Stimulated activated CD4-positive, alpha-beta T cell treated with anti-CD3 and anti-CD28 coated beads, Interleukin-1b, Interleukin-23, amount 100 ng/mL, for 4 hours (primary cell): Measurements from ENCODE around the gene RNU1-4.
"Not testable (repeated sequence)": the region's sequence is repeated elsewhere in the genome, so short reads cannot be mapped to it uniquely, and the experiment has no call there.

Source experiments
- DNase-seq, 2 donors: peaks; one replicate each; pipeline ENCODE4 v3.0.0-alpha.2; 2020; ENCODE audit warnings: low read depth in 2 of 2

The RNU1-4 gene

DNA sequence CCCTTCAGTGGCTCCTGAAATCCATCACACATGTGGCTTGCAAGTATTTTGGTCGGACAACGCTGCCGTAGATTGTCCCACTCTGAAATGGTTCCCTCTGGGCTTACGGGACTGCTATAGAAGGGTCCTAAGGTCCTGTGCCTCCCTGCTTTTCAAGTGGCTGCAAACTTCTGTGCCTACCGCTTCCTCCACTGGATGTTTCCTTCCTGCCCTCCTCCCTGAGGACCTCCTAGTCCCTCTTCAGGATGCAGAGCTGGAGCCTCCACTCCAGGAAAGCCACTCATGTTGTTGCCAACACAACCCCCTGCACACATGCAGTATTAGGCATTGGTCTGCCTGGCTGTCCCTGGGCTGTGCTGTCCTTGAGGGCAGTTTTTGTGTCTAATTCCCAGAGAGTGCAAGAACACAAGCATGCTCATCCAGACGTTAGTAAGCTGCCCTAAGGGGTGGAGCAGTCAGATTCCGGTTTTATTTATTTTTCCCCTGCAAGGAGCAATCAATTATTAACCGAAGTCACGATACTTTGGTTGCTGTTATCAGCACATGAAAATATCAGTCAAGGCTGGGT lies 26.5 kb downstream of the RNU1-4 start:
- not testable (repeated sequence) for DNase-seq

DNA sequence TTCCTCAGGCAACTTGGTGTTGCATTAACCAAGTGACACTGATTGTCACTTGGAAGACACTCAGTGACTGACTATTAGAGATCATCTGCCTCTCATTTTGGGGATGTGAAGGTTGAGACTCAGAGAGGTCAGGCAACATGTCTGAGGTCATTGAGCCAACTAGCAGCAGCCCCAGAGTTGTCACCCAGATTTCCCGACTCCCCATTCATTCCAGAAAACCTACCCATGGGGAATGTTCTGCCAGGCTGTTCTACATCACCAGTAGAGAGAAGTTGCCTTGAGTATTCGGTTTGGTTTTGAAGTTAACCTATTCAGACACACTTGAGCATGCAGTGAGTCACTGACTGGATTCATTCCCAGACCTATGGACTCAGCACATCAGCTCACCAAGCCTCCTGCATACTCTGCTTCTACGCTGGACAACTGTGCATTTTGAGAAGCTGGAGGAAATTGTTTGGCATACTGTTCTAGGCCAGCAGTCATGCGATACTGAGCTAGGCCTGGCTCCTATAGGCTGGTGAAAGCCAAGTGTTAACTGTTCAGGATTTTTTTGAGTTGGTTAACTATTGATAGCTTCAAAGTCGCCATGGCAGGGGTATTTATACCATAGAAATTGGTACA lies 29.9 kb downstream of the RNU1-4 start:
- DNase-seq, result not testable (repeated sequence)

DNA sequence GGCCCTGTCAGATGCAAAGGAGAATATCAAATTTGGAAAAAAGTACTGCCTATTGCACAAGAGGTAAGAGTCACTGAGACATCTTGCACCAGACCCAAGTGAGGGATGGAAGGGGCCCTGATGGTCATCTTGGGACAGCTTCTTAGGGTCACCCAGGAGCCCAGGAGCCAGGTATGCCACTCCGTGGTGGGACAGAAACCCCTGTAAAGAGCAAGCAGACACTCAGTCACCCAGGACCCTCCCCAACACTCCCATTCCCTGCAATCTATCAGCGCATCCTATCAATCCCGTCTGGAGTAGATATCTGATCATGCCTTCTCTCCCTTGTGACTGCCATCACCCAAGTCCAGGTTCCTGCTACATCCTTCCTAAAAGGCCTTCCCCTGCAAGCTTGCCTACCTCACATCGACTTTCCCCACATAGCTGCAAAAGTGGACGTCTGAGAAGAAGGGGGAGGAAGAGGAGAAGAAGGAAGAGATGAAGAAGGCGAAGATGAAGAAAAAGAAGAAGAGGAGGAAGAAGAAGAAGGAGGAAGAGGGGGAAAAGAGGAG lies 30.7 kb downstream of the RNU1-4 start:
- not testable (repeated sequence) for DNase-seq

DNA sequence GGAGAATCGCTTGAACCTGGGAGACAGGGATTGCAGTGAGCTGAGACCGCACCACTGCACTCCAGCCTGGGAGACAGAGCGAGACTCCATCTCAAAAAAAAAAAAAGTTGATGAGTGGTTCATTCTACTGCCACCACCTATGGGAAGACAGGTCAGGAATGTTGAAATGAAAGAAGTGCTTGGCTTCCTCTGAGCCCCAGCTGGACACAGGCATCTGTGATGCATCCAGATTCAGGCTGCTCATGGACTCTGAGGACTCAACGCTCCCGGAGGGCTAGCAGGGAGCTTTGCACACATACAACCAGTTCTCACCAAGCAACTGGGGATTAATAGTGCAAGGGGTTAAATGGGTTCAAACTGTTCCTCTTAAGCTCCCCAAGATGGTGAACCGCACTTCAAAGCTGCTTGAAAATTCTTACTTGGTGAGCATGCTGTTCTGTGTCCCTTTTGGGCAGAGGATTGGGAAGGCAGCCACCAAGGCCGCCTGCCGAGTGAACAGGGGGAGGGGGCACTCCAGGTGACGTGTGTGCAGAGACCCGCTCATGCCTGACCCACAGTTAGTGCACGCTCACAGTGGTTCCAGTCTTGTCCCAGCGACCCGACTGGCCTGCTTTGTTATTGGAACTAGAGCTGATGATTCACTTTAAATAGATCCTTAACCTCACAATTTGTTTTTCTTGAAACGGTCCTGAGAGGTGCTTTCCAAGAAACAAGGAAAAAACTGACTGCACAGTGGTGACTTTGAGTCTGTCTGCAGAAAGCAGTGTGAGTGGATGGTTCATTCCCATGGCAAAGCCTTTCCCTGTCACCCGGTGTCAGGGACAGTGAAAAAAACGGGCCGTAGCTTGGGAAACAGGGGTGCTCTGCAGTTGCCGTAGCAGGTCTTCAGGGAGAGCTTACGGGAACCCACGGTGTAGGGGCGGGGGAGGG lies 32.2 kb downstream of the RNU1-4 start:
- not testable (repeated sequence) for DNase-seq

DNA sequence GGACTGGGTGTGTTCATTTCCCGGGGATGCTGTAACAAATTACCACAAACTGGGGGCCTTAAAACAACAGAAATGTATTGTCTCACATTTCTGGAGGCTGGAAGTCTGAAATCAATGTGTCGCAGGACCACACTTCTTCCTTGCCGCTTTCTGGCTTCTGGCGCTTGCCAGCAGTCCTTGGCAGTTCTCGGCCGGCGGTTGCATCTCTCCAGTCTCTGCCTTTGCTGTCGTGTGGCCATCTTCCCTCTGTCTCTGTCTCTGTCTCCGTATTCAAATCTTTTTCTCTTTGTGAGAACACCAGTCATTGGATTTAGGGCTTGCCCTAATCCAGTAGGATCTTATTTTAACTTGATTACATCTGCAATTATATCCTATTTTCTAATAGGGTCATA lies 32.9 kb downstream of the RNU1-4 start:
- not testable (repeated sequence) for DNase-seq

DNA sequence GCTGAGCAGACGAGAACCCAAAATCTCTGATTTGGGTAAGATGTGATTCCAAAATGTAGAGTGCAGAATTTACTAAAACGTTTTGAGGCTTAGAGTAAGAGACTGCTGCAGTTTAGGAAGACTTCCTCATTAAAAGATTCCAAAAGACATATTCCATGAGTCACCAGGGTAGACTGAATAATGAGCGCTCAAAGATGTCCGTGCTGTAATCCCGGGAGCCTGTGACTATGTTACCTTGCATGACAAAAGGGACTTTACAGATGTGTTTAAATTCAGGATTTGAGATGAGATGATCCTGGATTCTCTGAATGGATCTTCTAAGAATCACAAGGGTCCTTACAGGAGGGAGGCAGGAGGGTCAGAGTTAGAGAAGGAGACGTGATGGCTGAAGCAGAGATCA lies 33.4 kb downstream of the RNU1-4 start:
- DNase-seq, result not testable (repeated sequence)

DNA sequence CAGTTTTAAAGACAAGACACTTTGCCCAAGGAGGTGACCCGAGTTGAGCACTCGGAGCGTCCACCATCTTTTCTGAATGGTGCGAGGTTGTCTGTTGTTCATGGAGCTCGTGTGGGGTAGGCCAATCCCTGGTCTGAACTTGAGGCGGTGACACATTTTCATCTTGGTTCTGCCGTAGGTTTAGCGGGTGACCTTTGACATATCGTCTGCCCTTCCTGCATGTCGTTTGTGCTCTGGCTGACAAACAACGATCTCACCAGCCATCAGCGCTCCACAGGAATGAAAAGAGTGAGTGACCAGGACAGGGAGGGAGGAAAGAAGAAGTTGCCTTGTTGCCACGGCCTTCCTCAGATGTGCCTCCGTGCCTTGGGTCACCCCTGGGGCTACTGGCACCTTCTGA lies 34.5 kb downstream of the RNU1-4 start:
- DNase-seq, result not testable (repeated sequence)

DNA sequence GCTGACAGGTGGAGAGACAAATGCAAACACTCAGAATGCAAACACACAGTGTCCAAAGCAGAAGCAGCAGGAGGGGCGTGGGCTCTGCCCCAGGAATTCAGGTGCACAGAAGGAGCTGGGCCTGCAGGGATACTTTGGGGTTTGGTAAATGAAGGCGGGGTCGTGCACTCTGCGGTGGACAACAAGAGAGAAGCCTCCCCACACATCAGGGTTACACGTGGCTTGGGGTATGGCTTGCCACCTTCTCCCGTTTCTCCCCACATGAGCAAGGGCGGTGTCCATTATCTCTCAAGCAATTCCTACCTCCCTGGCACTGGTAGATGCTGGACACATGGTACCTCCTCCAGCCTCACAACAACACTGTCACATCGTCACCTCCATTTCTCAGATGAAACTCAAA lies 35.0 kb downstream of the RNU1-4 start:
- not testable (repeated sequence) for DNase-seq

DNA sequence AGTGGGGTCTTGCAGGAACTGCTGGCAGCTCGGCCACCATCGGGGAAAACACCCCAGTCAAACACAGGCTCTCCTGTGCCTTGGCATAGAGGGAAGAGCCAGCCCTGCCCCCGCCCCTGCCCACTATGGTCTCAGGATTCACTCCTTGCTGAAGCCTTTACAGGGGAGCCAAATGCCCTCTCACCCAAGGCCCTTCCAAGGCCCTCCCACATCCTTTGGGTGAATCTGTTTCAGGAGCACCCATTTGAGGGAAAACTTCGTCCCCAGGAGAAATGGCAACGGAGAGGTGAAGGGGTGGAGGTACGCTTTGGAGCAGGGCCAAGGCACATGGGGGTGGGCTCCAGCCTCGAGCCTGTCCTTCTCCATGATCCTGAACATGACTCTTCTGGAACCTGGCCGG lies 35.9 kb downstream of the RNU1-4 start:
- not testable (repeated sequence) for DNase-seq

DNA sequence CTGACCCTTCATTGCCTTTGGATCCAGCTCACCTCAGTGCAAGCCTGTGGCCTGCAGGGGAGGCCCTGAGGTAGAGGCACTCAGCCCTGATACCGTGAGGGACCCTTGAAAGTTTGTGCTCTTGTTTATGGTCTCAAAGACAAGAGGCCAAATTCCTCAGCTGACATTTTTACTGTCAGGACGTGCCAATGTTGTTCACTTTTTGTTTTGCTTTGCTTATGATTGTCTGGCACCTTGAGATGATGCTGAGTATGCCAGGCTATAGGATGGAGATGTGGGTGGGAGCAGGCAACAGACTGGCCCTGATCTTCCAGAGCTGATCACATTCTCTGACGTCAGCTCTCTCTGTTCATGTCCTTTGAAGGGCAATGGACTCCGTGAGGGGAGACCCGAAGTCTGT lies 36.5 kb downstream of the RNU1-4 start:
- DNase-seq, result not testable (repeated sequence)

DNA sequence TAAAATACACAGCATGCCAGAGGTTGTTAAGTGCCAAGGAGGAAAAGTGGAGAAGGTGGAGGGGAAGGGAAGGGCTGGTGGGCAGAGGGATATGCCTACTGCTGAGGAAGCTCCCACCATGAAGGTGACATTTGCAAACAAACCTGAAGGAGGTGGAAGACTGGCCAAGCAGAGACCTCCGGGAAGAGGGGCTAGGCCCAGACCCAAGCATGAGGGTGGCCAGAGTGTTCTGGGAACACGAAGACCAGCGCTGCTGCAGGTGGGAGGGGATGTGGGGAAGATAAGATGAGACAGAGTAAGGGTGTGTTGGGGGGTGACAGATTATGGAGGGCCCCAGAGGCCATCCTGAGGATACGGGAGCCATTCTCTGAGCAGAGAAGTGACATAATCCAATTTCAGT lies 37.5 kb downstream of the RNU1-4 start:
- not testable (repeated sequence) for DNase-seq

DNA sequence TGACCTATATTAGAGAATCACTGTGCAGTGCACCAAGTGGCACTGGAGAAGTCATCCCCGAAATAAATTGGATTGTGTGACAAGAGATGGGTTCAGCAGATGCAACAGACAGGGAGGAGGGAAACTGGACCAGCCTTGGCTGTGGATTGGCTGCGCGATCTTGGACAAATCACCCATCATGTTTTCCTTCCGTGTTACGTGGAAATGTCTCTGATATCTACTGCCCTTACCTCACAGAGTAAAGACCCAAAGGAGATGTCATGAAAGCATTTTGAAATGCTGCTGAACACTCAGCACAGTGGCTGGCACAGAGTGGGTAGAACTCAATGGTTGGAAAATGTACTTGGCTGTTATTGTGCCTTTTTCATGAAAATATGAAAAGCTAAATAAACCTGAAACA lies 39.2 kb downstream of the RNU1-4 start:
- DNase-seq, result not testable (repeated sequence)

DNA sequence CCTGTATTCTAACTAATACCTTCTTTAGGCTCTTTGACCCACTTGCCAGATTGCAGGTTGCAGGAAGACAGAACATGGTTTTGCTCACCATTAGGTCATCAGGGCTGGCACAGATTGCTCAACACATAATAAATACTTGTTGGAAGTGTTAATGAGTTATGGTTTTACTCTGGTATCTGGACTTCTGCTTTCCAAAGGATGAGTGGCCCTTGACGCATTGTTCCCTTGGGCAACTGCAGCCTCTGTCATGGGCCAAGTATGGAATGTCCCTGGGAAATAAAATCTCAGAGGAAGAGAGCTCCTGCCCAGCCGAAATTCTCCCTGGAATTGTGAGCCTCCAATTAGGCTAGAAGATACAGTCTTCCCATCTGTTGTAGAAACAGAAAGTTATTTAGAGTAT lies 40.7 kb downstream of the RNU1-4 start:
- DNase-seq, result not testable (repeated sequence)

DNA sequence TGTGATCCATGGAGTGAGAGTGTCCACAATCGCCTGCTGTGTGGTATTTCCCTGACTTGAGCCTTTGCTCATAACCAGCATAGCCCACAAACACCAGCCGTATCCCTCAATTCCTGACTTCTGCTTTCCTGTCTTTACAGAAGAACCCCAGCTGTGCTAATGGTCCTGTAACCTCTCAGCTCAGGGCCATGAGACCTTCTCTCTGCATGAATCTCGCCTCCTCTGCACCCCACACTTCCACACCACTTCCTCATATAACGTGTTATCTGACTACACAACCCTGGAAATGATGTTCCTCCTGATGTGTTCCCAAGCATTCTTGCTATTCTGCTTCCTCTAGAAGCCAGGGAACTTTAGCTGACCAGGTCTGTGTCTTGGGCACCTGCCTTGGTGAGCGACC lies 41.3 kb downstream of the RNU1-4 start:
- not testable (repeated sequence) for DNase-seq

DNA sequence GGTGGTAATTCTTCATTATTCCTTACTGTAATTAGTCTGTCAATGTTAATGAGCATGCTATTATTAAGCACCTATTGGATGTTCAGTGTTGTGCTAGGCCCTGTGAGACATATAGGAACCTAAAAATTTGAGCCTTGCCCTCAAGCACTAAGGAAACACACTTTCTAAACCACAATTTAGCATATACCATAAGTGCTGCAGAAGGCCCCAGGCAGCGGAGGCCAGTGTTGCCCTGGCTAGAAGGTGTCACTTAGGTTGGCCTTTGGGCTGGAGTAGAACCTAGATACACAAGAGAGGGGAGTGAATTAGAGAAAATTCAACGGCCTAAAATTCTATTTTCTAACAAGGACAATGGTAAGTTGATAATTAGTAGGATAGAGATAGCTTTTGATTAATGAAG lies 44.6 kb downstream of the RNU1-4 start:
- DNase-seq, result not testable (repeated sequence)

DNA sequence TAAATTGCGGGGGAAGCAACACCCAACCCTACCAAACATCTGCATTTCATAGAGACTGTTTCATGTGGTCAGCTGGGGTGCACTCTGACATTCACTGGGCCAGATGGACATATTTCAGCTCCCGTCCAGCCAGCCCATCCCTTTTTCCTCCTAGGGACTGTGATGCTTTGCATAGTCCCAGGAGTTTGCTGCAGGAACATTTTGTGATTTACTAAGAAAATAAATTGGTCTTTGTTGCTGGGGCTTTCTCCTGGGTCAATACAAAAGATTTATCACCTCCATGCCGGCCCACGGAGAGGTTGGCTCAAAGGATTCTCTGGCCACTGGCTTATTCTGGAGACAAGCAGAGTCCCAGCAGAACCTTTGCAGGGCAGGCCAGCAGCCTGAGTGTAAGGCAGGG lies 46.0 kb downstream of the RNU1-4 start:
- not testable (repeated sequence) for DNase-seq

DNA sequence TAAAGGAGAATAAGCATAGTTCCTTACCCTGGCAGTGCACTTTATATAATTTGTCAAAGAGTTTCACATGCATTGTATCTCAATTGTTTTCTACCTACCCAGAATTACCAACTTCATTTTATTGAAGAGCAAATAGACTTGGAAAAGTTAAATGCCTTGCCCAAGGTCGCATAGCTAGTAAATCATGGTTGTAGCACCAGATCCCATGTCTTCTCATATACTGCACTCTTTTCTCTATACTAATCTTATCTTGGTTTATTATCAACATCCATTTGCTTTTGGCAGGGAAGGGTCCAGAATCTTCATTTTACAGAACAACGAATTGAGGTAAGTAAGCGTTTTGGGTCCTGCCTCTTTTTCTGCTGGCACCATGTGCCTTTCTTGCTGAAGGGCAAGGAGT lies 46.9 kb downstream of the RNU1-4 start:
- not testable (repeated sequence) for DNase-seq

DNA sequence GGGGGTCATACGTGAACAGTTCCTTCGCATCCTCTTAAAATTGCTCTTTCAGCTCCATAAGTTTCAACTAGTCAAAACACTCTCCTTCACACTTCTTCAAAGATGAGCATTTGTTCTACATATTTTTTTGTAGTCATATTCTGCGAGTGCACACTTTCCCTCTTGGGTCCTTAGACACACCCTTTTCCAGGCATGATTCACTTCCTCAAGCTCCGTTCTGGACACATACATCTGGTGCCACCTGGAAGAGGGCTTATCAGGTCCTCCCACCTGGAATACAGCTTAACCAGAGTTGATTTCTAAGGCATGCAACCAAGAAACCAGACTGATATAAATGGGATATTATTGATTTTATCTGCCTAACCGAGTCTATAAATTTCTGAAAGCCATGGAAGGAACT lies 47.4 kb downstream of the RNU1-4 start:
- DNase-seq, result not testable (repeated sequence)
